Stimulated activated naive CD8-positive, alpha-beta T cell treated with anti-CD3 and anti-CD28 coated beads, Interleukin-15, Interleukin-2, amounts not matched to agents 100 ng/mL and 50 ng/mL, for 24 hours (primary cell): Measurements from ENCODE around the gene RUSC2.
"Not testable (repeated sequence)": the region's sequence is repeated elsewhere in the genome, so short reads cannot be mapped to it uniquely, and the experiment has no call there.

Experiments used
- H3K27ac Mint-ChIP-seq: one replicate; pipeline ENCODE4 v1.8.0; 2021; ENCODE audit warnings: mild to moderate bottlenecking, mixed read lengths
- H3K27me3 Mint-ChIP-seq: one replicate; pipeline ENCODE4 v1.8.0; 2021; ENCODE audit warnings: mixed read lengths
- H3K36me3 Mint-ChIP-seq: one replicate; pipeline ENCODE4 v1.8.0; 2021; ENCODE audit warnings: low read depth, mixed read lengths
- H3K4me1 Mint-ChIP-seq: one replicate; pipeline ENCODE4 v1.8.0; 2021; ENCODE audit warnings: low read depth, mixed read lengths
- H3K4me3 Mint-ChIP-seq: one replicate; pipeline ENCODE4 v1.8.0; 2021; ENCODE audit warnings: mild to moderate bottlenecking, mixed read lengths
- H3K9me3 Mint-ChIP-seq: one replicate; pipeline ENCODE4 v1.8.0; 2021; ENCODE audit warnings: mixed read lengths

Gene RUSC2

GRCh38 chr9:35526087-35526801, 36.3 kb downstream of the RUSC2 start:
- Mint-ChIP-seq H3K27me3 (no peaks in the 10 kb centered on the region), H3K4me1 (no peaks in the 10 kb centered on the region), H3K36me3 (no peaks in the 10 kb centered on the region), H3K4me3 (no peak overlapping the region), H3K9me3 (no peaks in the 10 kb centered on the region), H3K27ac (no peak overlapping the region)

GRCh38 chr9:35529161-35529823, 39.4 kb downstream of the RUSC2 start:
- Mint-ChIP-seq H3K36me3 (no peaks in the 10 kb centered on the region), H3K27ac (no peak overlapping the region), H3K4me3 (no peak overlapping the region), H3K9me3 (no peaks in the 10 kb centered on the region), H3K4me1 (no peaks in the 10 kb centered on the region), H3K27me3 (peaks cover 5% of the 10 kb centered on the region)

- Mint-ChIP-seq H3K4me3 (no peak overlapping the region), H3K27me3 (peaks cover 13% of the 10 kb centered on the region), H3K36me3 (no peaks in the 10 kb centered on the region), H3K9me3 (no peaks in the 10 kb centered on the region), H3K27ac (no peak overlapping the region), H3K4me1 (no peaks in the 10 kb centered on the region)
Observed at GRCh38 chr9:35533398-35533797, 43.5 kb downstream of the RUSC2 start.

- not testable (repeated sequence) for H3K9me3 Mint-ChIP-seq, H3K36me3 Mint-ChIP-seq, H3K4me1 Mint-ChIP-seq, H3K4me3 Mint-ChIP-seq, H3K27ac Mint-ChIP-seq
- H3K27me3 Mint-ChIP-seq, result peaks cover 17% of the 10 kb centered on the region
Observed at GRCh38 chr9:35534921-35535320, 45.0 kb downstream of the RUSC2 start.

GRCh38 chr9:35537913-35538312, 48.0 kb downstream of the RUSC2 start:
- H3K9me3 Mint-ChIP-seq, result no peaks in the 10 kb centered on the region
- H3K27ac Mint-ChIP-seq, result no peak overlapping the region
- no peak overlapping the region for H3K4me3 Mint-ChIP-seq
- H3K27me3 Mint-ChIP-seq, result peaks cover 17% of the 10 kb centered on the region
- H3K36me3 Mint-ChIP-seq, result no peaks in the 10 kb centered on the region
- H3K4me1 Mint-ChIP-seq, result no peaks in the 10 kb centered on the region

GRCh38 chr9:35538361-35539234, 48.7 kb downstream of the RUSC2 start:
- no peak overlapping the region for H3K4me3 Mint-ChIP-seq
- H3K36me3 Mint-ChIP-seq, result no peaks in the 10 kb centered on the region
- peaks cover 13% of the 10 kb centered on the region for H3K27me3 Mint-ChIP-seq
- H3K27ac Mint-ChIP-seq, result no peak overlapping the region
- no peaks in the 10 kb centered on the region for H3K4me1 Mint-ChIP-seq
- no peaks in the 10 kb centered on the region for H3K9me3 Mint-ChIP-seq
